SU-DHL-6 (cell line): ENCODE data around the gene P2RX6.

Experiments
- CTCF ChIP-seq: fragments of 200-600 bp; sonication (generic); IDR thresholded peaks from one replicate; pipeline ENCODE4 v1.5.1; 2017; ENCODE audit warnings: antibody characterized with exemption, mild to moderate bottlenecking, low read length, moderate library complexity; ENCODE audit not compliant: insufficient read depth, poor library complexity, severe bottlenecking
- EZH2phosphoT487 ChIP-seq: fragments of 200-600 bp; sonication (generic), shearing (Covaris generic); conservative IDR thresholded peaks from 2 replicates; pipeline ENCODE4 v1.6.1; 2018; ENCODE audit warnings: mild to moderate bottlenecking, antibody characterized with exemption, low read length, moderate library complexity, mixed read lengths

DNA sequence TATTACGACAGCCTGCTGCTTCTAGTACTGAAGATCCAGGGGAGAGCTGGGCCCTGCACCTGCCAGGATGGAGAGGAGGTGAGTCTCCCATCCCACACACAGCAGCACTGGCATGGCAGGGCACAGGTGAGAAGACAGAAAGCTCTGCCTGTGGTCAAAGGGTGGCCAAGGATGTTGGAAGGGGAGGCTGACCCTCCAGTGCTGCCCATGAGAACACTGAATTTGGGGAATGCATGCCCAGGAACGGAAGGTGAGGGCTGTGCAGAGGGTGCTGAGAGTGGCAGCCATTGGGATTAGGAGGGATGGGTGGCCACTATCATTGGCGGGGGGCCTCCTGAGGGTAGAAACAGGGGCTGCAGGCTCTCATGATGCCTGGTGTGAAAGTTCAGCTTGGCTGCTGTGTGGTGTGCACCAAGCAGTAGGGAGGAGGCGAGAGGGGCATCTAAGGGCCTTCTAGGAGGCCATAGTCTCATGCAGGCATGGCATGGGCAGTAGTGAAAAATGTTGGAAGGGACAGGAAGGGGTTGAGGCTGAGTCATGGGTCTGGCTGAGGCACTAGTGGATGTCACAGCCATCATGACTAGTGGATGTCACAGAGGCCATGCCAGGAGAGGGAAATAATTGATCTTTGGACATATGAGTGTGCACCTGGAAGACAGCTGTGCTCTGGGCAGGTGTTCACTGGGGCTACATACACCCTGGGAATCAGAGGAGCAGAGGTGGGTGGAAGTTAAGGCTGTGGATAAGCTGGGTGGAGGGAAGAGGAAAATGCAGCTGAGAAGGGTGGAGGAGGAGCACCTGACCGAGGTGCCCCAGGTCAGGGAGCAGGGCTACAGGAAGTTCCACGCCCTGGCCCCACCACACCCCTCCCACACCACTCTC lies 28.3 kb downstream of the P2RX6 start:
- TF ChIP-seq CTCF, result no peak
- TF ChIP-seq EZH2phosphoT487, result no peak
